AG10803 (cell line): ENCODE measurements around the gene TMEM182.

Experiments
- DNase-seq: peaks from one replicate; pipeline ENCODE4 v3.0.0; 2010; ENCODE audit warnings: low read depth
- H3K4me3 ChIP-seq: 2 replicates; pipeline ENCODE4 v1.5.1; 2011; ENCODE audit warnings: mild to moderate bottlenecking, low read length, control low read depth
- CTCF ChIP-seq: conservative IDR thresholded peaks from 2 replicates; pipeline ENCODE4 v1.5.1; 2011; ENCODE audit warnings: mild to moderate bottlenecking, low read length, control low read depth, inconsistent platforms

TMEM182 gene

GRCh38 chr2:102768253-102768652 lies 6.4 kb downstream of the TMEM182 start:
- no peak overlapping the region for H3K4me3 ChIP-seq
- DNase-seq: no peak
- TF ChIP-seq CTCF: no peak

GRCh38 chr2:102768892-102769291 lies 7.1 kb downstream of the TMEM182 start:
- H3K4me3 ChIP-seq: no peak overlapping the region
- no peak for TF ChIP-seq CTCF
- no peak for DNase-seq

- no peak overlapping the region for H3K4me3 ChIP-seq
- DNase-seq: peak; percentile 23
- TF ChIP-seq CTCF: no peak
Observed at GRCh38 chr2:102770506-102770905, 8.7 kb downstream of the TMEM182 start.

- no peak for TF ChIP-seq CTCF
- no peak for DNase-seq
- H3K4me3 ChIP-seq: no peak overlapping the region
Observed at GRCh38 chr2:102771114-102771513, 9.3 kb downstream of the TMEM182 start.

DNA sequence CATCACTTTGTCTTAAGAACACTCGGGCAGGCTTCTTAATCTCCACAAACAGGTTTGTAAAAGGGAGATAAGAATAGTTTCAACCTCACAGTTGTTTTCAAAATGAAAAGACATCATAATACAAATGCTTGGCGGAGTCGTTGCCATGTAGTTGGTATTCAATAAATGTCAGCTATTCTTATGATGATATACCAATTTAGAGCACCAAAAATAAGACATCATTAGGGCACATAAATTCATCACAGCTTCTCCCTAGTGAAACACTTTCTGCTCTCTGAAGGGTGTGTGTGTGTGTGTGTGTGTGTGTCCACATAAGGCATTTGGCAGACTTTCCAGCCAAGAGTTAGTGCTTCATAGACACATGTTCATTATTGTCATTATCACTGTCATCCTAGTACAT lies 10.8 kb downstream of the TMEM182 start:
- TF ChIP-seq CTCF: no peak
- DNase-seq: no peak

DNA sequence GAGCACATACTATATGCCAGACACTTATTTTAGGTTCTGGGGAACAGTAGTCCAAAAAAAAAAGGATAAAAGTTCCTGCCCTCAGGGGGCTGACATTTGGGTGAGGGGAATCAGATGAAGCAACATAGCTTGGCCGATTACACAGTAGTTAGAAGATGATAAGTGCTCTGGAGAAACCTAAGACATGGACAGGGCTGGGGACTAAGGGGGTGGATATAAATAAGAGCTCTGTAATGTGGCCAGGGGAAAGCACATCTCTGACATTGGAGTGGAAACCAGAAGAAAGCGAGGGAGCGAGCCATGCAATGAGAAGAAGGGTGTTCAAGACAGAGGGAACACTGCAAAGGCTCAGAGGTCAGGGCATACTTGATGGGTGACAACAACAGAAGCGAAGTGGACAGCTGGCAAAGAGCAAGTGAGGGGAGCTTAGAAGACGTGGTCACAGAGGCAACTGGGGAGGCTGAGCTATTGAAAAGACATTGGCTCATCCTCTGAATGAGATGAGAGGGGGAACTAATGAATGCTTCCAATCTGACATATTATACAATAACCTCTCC lies 11.4 kb downstream of the TMEM182 start:
- H3K4me3 ChIP-seq: no peak overlapping the region
- DNase-seq: no peak
- no peak for TF ChIP-seq CTCF

More for the DNA sequence above, 10.8 kb downstream of the TMEM182 start:
- H3K4me3 ChIP-seq: no peak overlapping the region

DNA sequence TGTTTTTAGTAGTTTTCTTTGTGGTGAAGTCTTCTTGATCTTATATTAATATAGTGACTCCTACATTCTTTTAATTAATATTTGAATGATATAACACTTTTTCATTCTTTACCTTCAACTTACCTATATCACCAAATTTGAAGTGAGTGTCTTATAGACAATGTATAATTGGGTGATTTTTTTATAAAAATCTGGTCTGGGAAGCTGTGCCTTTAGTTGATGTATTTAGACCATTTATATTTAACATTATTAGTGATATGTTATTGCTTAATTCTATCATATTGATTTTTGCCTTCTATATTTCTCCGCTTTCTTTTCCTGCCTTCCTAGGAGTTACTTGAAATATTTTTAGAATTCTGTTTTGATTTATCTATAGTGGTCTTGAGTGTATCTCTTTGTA lies 16.4 kb downstream of the TMEM182 start:
- no peak for TF ChIP-seq CTCF
- no peak overlapping the region for H3K4me3 ChIP-seq
- DNase-seq: no peak
